IPS-11a (cell line): ENCODE data around the gene SCO1.

Experiments used
- H3K4me3 ChIP-seq: one replicate; pipeline ENCODE4 v1.5.1; 2013; ENCODE audit warnings: low read depth, low read length, control low read depth

The SCO1 gene

DNA sequence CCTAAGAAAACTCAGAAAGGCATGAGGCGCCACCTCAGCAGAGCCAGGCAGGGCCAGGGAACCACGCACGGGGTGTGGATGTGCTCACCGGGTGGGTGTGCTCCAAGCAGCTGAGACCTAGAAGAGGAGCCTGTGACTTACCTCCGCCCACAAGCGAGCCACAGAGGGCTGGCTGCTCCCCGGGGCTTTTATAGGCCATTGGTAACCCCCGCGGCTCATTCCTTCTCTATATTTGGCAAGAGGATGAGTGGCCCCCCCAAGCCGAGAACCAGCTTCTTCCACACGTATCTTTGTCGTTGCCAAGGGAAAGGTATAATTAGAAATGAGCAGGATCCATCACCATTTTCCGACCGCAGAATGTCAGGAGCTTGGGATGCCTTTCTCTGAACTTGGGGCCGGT, 40.2 kb downstream of the SCO1 start, which contains the start of gene MYH3:
MYH3 (minus strand) TSS at position 162 of the 400 bp plus-strand sequence. CDS start 2,245 bp downstream, outside the sequence.
- no peak within 1 kb of the TSS for H3K4me3 ChIP-seq

DNA sequence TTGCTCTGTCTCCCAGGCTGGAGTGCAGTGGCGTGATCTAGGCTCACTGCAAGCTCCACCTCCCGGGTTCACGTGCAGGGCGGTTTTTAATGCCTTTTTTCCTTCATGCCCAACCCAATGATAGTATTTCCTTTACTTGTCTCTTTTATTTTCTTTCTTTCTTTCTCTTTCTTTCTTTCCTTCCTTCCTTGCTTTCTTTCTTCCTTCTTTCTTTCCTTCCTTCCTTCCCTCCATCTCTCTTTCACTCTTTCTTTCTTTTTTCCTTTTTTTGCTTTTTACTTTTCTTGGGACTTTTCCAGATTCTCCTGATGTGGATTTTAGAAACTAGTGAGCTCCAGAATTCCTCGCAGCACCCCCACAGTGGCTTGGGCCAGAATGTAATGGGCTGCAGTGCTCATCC, 43.3 kb downstream of the SCO1 start:
- H3K4me3 ChIP-seq = no peak overlapping the region

- H3K4me3 ChIP-seq = no peak overlapping the region
Measured at GRCh38 chr17:10652984-10653659, 44.2 kb downstream of the SCO1 start.

DNA sequence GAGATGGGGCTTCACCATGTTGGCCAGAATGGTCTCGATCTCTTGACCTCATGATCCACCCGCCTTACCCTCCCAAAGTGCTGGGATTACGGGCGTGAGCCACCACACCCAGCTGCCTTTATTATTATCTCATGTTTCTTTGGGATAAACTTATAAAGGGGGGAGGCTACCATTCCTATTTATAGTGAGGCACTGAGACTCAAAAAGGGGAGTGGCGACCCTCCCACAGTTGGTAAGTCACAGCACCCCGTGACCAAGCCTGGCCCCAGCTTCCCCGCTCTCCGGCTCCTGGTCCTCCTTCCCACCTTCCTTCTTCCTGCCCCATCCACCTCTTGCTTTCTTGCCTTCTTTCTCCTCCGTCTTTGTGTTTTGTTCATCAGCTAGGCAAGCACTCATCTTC, 45.4 kb downstream of the SCO1 start:
- no peak overlapping the region for H3K4me3 ChIP-seq

GRCh38 chr17:10649602-10650001, 47.7 kb downstream of the SCO1 start:
- no peak overlapping the region for H3K4me3 ChIP-seq

- no peak overlapping the region for H3K4me3 ChIP-seq
Measured at GRCh38 chr17:10648956-10649355, 48.4 kb downstream of the SCO1 start.

DNA sequence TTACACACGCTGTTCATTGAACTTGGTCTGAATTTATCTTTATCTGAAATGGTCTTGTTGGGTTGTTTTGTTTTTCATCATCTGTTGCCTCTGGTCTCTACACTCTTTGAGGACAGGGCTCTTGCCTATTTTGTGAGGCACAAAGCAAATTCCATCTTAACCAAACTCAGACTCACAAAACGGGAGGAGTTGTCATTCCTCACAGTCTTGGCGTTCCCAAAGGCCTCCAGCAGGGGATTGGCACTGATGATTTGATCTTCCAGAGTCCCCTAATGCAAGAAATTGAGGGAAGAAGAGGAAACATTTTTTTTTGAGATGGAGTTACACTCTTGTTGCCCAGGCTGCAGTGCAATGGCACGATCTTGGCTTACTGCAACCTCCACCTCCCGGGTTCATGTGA, 49.0 kb downstream of the SCO1 start:
- no peak overlapping the region for H3K4me3 ChIP-seq

- no peak overlapping the region for H3K4me3 ChIP-seq
Measured at GRCh38 chr17:10646392-10646990, 50.8 kb downstream of the SCO1 start.

DNA sequence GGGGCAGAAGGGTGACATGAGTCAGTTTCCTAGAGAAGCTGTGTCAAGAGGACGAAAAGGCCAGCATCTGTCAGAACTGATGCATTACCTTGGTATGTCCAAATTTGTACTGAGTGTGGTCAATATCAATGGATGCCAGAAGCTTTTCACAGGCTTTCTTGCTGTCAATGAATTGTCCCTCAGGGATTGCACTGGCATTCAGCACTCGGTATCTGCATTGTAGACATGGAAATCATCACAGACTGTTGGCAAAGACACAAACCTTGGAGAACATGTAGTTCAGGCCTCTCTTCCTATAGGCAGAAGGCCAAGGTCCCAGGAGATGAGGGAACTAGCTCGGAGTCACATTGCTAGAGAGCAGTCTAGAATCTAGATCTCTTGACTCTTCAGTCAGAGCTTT, 56.9 kb downstream of the SCO1 start:
- no peak overlapping the region for H3K4me3 ChIP-seq

DNA sequence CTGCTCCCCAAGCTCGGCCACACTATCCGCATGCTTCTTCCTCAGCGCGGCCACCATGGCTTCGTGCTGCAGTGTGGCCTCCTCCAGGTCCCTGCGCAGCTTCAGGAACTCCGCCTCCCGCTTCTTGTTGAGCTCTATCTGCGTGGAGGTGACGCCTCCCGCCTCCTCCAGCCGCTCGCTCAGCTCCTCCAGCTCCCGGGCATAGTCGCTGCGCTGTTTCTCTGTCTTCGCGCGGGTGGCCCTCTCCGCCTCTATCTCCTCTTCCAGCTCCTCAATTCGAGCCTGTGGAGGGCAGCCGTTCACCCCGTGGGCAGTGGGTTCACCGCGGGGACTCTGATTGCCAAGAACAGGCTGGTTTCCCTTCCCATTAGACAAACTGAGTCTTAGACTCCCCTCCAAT, 59.2 kb downstream of the SCO1 start:
- H3K4me3 ChIP-seq = no peak overlapping the region

DNA sequence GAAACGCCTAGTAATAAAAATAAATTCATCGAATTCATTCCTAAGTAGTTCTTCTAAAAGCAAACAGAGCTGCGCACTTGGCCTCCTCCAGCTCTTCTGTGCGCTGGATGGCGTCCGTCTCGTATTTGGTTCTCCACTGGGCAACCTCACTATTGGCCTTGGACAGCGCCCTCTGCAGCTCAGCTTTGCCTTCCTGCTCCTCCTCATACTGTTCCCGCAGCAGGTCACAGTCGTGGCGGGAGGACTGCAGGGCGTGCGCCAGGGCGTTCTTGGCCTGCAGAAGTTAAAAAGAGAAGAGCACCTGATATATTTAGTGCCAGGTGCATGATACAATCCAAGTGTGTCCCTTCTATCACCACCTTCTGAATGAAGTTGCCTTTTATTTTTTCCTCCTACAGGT, 62.0 kb downstream of the SCO1 start:
- H3K4me3 ChIP-seq = no peak overlapping the region

DNA sequence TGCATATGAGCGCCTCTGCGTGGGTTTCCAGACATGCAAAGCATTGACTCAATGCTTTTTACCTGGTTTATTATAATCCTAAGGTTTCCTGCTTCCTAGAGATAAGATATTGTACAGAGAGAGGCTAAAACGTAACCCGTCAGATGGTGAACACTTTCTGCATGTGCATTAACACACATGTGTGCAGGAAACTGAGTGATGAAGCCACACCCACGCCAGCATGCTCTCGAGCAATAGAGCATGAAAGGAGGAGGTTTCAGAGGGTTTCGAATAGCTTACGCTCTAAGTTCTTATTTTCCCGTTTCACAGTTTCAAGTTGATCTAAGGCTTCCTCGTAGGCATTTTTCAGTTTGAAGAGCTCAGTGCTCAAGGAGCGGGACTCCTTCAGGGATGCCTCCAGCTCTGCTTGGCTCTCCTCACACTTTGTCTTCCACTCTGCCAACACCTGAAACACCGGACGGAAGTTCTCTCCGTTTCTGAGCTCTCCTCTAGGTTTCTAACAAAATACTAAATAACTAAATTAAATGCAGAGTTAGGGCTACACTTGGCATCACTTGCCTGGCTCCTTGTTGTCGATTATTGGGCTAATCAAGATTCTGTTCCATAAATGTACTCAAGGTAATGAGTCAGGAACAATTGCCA, 63.5 kb downstream of the SCO1 start:
- H3K4me3 ChIP-seq = no peak overlapping the region

- no peak overlapping the region for H3K4me3 ChIP-seq
Measured at GRCh38 chr17:10631701-10632100, 65.6 kb downstream of the SCO1 start.

DNA sequence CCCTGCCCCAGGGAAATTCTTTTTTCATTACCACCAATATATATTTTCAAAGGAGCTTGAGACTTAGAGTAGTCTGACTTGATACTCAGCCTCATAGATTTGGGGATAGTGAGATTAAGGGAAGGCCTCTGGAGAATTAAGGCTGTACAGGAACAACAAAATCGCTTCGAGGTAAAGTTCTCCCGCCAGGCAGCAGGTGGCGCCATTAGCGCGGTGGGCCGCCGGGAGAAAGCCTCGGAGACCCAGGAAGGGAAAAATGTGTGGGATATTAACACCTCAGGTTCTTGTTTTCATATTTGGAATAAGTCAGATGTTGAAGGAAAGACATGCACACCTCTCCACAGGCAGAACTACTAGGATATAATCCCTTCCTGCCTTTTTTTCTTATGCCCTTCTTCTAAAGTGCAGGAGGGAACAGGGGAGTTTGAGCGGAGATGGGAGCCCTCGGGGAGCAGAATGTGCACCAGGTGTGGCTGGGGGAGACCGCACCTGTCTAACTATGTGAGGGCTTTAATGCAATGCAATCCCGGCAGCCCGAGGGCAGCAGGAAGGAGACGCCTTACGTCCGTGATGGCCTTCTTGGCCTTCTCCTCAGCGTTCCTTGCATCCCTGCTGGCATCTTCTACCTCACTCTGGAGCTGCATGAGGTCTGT, 66.2 kb downstream of the SCO1 start:
- no peak overlapping the region for H3K4me3 ChIP-seq

GRCh38 chr17:10629706-10630105, 67.6 kb downstream of the SCO1 start:
- H3K4me3 ChIP-seq = no peak overlapping the region

DNA sequence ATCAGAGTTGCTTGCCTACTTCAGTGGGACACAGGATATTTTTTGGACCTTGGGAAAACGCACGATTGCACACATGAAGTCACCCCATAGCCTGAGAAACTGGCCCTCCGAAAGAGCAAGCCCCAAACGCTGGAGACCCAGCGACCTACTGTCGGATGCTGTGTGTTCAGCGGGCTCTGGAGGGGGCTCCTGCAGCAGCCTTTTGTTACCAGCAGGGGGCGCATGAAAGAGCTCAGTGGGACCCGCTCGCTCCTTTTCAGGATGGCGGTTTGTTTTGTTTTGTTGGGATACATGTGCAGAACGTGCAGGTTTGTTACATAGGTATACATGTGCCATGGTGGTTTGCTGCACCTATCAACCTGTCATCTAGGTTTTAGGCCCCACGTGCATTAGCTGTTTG, 68.6 kb downstream of the SCO1 start:
- no peak overlapping the region for H3K4me3 ChIP-seq

- H3K4me3 ChIP-seq = no peak overlapping the region
Measured at GRCh38 chr17:10626390-10626789, 70.9 kb downstream of the SCO1 start.

DNA sequence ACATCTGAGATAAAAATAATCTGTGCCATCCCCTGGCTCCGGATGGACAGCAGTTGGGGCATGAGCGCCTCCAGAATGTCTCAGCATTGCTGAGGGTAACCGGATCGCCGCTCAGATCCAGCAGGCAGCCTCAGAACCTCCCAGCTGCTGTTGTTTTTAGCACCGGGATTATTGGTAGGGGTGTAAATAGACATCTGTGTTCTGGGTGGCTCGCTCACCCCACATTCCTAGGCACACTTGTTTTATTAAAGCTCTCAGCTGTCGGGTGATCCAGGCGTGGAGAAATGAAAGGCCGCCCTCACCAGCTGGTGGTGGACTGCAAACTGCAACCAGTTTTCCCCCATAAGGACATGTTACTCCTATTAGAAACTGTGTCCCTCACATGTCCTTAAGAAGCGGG, 72.4 kb downstream of the SCO1 start:
- no peak overlapping the region for H3K4me3 ChIP-seq

DNA sequence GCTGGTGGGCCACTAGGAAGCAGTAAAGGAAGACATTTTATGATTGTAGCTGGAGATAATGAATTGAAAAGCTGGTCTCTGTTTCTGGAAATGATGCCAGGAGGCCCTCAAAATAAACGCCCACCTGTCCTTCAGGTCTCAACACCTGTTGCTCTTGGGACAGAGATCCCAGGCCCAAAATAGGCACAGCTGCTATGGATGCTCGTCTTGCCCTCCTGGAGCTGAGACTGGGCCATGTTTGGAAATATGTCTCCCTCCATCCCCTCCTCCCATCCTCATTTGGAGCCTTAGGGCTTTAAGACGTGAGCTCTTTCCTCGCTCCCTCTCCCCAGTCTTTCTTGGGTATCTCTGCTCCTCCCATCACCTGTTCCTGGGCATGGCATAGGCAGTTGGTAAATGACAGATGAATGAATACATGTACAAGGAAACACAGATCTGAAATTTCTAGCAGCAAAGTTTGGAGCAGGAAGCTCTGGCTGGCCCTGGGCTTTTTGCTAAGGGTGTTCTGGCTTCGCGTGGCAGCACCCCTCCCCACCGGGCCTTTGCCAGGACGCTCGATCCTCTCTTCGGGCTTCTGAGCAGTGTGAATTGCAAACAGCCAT, 73.5 kb downstream of the SCO1 start:
- no peak overlapping the region for H3K4me3 ChIP-seq

GRCh38 chr17:10622617-10623485, 74.5 kb downstream of the SCO1 start:
- no peak overlapping the region for H3K4me3 ChIP-seq
